HG02973 (cell line): ENCODE data around the gene SPATA3.
"Not testable (repeated sequence)": the region's sequence is repeated elsewhere in the genome, so short reads cannot be mapped to it uniquely, and the experiment has no call there.

Experiments used
- ATAC-seq: cut with Tn5 transposase; IDR thresholded peaks from one replicate; pipeline ENCODE4 v1.9.1; 2021; ENCODE audit warnings: moderate library complexity; ENCODE audit not compliant: unreplicated experiment

The SPATA3 gene

DNA sequence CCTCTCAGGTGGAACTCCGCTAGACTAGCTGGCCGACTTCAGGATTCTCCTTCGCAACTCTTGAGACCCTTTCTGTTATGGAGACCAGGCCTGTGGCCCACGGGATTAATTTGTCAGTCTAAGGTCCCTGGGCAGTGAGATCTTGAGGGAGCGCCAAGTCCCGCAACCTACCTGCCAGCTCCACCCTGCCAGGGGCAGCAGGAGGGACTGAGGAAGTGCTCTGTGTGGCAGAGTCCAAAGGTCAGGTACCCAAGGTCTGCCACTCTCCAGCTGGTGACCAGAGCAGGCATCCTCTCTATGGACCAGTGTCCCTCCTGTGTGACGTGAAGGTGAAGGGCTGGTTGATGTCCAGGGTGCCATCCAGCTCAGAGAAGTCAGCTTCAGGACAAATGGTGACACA lies 4.3 kb upstream of the SPATA3 start:
- ATAC-seq, result no peak

DNA sequence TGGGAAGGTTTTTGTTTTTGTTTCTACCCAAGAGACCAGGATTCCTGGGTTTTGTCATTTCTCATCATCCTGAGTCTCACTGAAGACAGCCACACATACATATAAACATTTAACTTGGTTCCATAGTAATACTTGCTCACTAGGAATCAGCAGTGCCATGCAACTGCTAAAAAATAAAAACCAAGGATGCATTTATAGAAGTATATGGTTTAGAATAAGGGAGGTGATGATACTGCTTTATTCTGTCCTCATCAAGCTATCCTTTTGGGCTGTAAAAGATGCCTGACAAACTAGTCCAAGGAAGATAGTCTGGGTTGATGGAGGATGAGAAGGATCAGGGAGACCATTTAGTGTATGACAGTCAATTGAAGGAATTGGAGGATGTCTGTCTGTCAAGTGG lies 740 bp downstream of the SPATA3 start:
- no peak for ATAC-seq

DNA sequence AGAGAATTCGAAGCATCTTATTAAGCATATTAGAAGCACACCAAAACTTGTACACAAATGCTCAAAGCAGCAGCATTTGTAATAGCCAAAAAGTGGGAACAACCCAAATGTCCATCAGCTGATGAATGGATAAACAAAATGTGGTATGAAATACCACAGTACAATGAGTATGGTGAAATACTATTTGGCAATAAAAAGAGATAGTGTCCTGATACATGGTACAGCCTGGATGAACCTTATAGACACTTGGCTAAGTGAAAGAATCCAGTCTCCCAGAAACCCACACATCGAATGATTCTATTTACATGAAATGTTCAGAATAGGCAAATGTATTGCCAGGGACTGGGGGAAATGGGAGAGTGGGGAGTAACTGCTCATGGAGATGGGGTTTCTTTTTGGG lies 3.0 kb downstream of the SPATA3 start:
- no peak for ATAC-seq

DNA sequence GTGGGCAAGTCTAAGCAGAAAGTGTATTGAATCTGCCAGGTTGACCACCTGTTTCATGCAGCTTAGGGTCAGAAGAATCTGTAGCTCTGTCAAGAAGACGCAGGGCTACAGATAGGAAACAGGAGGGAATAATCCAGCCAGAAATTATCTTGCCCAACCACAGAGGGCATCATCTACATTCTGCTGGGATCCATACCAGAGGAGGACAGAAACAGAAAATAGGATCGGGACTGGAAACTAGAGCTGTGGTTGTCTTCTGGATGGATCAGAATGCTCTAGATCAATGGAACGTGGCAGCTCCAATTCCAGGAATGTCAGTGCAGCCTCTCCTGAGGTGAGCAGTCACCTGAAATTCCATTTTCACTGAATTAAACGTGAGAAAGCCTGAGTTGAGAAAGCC lies 3.6 kb downstream of the SPATA3 start:
- ATAC-seq, result no peak

DNA sequence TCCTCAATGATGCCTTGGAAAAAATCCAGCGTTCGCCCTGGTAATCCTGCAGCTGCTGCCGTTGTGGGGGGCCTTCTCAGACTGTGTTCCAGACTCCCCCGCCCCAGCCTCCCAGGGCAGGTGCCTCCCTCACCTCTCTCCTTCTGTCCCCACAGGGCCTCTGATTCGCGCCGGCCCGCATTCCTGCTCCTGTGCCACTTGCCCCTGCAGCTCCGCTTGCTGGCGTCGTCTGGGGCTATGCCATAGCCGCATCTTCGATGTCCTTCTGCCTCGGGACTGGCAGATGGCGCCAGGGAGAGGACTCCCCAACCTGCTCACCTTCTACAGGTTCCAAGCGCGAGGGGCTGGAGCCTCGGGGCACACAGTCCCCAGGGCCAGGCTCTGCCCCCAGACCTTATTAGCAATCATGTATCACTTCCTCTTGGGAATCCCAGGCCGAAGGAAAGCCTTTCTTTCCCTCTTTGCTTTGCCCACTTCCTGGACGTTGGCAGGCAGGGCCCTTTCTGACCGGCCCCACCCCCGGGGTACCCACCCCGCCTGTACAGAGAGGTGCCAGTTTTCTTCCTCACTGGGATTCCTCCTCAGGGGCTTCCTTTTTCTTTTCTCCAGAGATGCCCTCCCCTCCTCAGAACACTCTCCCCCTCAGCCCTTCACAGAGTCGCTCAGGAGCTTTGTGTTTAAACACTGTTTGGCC lies 4.4 kb downstream of the SPATA3 start:
- no peak for ATAC-seq

DNA sequence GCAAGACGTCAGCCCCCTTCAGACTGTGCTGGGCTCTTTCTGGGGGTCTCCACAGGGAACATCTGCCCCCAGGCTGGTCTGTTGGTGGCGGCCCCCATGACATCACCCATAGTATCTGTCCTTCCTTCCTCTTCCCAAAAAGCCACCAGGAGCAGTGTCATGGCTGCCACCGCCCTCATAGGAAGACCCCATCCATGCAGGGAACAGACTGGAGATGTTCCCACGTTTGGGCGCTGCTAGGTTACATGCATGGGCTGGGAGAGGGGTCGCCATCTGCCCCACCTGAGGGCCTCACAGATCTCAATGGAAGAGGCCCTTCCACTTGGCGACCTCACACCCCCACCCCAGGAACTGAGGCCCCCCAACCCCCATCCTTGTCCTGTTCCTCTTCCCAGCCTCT lies 5.1 kb downstream of the SPATA3 start:
- ATAC-seq, result no peak

DNA sequence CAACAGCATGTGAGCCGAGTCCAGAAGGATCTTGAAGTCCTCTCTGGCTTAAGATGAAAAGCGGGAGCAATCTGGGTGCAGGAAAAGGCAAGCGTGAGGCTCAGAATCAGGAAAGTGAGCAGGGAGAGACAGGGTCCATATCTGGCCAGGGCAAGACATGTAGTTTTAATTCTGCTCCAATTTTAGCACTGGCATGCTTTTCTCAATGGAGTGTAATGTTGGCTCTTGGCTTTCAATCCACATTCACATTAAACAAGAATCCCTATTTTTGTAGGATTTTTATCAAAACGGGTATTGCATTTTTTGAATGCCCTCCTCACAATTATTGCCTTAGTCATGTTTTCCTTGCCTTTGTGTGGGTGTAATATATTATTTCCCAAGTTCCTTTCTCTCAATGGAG lies 6.0 kb downstream of the SPATA3 start:
- no peak for ATAC-seq

DNA sequence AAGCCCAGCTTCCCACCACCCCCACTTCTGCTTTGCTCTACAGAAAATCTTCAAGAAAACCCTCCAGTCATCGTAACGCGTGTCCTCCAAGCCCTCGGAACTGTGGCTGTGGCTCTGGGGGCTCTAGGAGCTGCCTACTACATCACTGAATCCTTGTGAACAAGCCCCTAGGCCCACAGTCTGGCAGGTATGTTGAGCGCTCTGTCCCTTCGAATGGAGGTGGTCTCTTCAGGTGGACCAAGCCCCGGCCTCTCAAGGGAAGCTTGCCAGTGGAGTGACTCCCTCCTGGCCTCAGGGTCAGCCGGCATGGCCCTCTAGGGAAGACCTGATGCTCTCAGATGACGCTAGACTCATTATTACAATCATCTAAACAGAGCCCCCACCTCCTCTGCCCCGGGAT lies 6.7 kb downstream of the SPATA3 start:
- no peak for ATAC-seq

DNA sequence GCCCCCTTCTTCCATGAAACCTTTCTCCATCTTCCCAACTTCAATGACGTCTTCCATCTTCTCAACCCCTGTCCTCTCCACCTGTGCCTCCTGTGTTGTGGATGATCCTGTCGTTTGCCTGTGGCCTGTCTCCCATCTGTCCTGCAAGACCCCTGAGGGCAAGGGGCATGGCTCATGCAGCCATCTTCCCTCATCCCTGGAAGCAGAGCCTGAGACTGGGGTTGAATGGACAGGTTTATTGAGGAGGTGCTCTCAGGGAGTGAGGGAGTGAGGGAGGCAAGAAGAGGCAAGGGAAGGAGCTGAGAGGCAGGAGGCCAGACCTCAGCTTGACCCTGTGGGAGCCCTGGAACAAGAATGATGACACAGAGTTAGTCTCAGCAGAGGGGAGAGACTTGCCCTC lies 7.3 kb downstream of the SPATA3 start:
- ATAC-seq, result no peak

DNA sequence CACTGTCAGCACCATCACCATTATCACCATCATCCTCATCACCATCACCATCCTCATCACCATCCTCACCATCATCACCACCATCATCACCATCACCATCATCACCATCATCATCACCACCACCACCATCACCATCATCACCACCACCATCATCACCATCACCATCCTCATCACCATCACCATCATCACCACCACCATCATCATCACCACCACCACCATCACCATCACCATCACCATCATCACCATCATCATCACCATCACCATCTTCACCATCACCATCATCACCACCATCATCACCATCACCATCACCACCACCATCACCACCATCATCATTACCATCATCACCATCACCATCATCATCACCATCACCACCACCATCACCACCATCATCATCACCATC lies 9.0 kb downstream of the SPATA3 start:
- ATAC-seq, result not testable (repeated sequence)

DNA sequence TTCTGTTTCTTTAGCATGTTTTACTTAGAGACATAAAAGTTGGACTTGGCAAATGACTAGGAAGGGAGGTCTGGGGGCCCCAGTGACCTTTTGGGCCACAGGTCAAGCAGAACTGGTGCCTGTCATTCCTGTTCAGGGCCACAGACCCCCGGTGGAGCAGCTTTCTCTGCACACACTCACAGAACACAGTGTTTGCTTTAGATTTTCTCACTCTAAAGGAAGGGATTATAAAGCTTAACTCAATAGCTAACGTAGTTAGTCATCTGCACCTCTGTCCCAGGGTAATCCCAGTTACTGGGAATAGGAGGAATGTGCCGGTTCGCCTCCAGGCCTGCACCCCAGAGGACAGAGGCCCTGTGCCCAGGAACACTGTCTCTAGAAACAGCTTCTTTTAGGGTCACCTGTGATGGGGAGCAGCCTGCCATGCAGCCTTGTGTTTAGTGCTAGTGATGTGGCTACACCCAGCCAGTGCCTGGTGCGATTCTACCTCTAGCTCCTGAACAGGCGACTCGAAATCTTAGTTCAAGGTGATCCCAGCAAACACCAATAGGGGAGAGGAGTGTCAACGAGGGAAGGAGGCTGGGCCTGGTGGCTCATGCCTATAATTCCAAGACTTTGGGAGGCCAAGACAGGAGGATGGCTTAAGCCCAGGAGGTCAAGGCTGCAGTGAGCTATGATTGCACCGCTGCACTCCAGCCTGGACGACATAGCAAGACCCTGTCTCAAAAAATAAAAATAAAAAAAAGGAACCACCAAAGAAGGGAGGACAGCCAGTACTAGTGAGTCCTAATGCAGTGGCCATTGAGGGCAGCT lies 11.6 kb downstream of the SPATA3 start:
- no peak for ATAC-seq

DNA sequence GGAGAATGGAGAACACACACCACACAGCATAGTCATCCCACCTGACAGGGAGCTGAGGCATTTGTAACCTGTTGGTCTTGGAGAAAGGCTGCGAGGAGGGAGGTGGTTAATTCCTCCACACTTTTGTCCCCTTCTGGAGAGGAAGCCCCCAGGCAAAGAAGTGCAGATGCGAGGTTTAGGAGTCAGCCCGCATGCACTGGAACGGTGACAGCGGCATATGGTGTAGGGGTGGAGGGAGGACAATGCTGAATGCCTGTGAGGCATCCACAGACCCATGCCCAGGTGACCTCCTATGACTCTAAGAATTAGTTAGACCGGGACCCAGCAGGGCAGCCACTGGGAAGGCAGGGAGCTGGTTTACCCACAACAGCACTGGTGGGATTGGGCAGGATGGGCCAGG lies 12.2 kb downstream of the SPATA3 start:
- no peak for ATAC-seq

DNA sequence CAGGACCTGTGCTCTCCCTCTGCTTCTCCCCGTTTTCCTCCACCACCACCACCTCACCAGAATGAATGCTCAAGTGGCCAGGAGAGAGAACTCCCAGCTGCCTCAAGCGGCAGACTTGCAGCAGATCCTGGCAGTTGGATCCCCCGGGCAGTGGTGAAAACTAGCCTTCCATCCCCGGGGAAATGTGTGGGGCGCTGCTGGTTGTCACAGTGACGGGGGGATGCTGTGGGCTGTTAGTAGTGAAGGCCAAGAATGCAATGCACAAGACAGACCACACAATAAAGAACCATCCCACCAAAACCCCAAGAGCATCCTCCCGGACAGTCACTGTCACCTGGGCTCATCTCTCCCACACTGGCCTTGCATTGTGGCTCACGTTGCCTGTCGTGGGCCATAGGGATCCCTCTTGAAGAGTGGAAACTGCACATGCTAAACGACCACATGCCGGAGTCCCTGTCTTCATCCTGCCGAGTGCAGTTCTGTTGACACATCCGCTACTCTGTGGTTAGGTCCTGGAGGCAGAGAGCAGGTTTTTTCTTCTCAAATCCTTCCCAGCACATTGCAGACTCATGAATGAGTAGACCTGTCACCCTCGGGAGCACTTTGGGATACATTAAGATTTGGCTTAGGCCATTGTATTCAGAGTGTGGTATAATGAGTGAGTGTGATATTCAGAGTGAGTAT lies 13.5 kb downstream of the SPATA3 start:
- ATAC-seq, result no peak

DNA sequence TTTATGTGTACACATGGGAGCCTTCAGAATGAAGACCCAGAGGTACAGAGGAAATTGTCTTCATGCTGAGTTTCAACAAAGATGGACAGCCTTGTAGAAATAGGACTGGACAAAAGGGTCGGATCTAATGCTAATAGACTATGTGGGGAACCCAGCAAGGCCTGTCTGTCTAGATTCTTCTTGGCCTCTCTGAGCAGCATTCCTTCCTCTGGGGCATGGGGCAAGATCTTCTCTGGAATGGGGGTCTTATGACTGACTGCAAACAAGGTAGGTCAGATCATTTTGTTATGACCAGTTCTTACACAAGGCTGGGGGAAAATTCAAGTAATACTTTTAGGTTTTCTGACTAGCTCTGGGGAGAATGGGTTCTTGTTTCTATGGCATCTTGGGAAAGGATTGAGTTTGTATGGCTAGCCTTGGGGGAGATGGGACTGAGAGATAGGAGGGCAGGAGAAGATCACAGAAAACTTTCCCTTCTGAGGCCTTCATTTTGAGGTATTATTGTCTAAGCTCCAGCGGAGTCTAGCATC lies 14.3 kb downstream of the SPATA3 start:
- no peak for ATAC-seq

DNA sequence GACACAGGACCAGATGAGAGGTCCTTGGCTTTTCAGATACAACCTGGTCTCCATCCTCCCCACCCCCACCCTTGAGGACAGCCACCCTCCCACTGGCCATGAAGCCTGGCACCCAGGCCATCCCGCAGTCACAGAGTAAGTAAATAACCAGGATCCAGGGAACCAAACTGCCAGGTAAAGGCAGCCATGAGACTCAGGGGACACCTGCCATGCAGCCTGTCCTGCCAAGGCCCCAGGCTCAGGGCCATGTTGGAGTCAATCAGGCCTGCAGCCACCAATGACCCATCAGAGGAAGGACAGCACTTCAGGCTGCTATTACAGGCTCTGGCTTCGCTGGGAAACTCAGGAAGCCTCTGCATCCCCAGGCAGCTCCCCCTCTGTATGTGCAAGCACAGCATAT lies 15.6 kb downstream of the SPATA3 start:
- no peak for ATAC-seq

DNA sequence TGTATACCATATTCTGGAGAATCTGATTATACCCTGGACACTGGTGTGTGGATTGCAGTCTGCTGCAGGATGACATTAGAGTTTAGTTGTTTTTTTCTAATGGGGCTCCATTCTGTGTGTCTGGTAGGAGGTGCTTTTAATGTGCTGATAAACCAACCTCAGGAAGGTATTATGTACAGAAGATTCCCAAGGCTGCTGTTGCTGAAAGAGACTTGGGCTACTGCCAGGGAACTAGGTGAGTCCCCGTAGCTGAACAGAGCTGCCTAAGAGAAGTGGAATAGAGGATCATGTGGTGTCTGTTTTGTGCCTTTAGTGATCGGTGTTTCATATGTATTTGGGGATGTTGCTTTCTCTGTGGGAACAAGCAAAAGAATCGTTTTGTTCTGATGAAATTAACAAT lies 16.5 kb downstream of the SPATA3 start:
- ATAC-seq, result no peak

DNA sequence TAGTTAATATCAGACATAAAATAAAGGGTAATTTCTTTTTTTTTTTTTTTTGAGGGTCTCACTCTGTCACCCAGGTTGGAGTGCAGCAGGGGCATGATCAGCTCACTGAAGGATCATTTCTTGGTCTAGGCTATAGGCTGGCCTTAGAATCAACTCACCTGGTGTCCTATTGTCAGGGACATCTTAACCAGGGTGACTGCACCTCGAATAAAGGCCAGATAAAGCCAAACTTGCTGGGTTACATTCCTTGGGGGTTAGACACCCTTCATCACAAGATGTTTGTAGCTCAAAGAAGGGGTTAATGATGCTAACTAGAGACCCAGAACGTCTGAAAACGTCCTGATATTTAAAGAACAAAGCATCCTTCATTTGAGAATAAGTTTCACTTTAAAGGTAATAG lies 17.9 kb downstream of the SPATA3 start:
- no peak for ATAC-seq

DNA sequence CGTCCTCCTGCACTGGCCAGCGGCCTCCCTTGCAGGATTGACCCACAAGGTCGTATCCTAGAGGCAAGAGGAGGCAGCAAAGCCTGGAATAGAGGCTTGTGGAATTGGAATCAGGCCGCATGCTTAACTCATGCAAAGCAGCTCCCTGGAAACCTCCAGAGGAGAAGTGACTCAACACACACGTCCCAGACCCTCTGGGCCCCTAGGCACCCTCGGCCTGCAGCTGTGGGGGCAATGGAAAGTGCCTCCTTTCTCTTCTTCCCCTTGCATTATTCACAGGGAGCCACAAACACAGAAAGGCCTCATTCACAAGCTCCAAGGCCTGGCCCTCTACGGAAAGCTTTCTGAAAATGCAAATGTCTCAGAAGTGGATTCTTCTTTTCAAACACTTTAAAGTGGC lies 19.6 kb downstream of the SPATA3 start:
- no peak for ATAC-seq

DNA sequence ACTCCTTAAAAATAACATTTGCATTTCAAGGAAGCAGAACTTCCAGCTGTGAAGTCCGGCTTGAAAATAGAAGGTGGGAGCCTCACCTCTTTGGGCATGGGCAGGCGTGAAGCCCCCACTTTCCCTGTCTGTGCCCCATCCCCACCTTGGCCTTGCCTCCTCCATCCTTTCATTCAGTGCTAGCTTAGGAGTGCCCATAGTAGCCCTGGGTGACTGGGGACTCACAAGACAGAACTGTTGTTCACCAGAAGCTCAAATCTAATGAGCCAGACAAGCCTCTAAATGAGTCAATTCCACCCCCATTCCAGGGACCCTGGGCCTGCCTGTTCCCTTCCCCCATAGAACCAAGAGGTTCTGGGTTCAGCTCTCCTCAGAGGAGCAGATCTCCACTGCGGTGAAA lies 20.0 kb downstream of the SPATA3 start:
- no peak for ATAC-seq

DNA sequence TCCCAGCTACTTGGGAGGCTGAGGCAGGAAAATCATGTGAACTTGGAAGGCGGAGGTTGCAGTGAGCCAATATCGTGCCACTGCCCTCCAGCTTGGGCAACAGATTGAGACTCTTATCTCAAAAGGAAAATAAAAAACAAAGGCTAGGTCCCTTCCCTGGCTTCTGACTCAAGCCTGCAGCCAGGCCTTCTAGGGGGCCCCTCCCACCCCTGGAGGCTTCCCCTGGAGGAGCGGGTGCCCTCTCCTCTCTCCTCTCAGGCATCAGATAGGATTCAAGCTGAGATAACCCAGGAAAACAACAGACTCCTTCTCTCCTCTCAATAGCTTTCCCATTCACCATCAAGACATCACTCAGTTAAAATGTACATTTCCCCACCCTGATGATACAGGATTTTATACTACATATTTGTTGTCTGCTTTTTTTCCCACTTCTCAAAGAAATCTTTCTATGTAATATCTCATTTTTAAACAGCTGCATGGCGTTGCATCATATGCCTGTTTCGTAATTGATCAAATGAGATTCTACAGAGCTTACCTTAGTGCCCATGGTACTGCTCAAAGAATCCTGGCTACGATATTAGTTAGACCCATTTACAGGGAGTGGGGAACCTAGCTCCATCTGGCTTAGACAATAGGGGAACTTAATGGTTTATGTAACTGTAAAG lies 20.8 kb downstream of the SPATA3 start:
- ATAC-seq, result no peak

DNA sequence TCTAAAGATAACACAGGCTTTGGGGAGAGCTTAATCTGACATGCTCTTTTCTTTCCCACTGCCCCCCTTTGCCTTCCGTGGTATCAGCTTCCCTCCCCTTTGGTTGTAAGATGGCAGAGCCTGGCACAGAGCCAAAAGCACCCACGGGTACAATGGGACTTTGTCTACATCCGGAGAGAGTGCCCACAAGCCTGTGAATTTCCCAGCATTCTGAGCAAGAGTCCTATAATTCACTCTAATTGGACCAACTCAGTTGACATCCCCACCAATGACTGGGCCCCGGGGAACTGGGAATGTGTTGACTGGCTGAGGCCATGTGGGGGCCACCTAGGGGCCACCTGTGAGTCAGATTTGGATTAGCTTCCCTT lies 21.3 kb downstream of the SPATA3 start:
- no peak for ATAC-seq
